Measurements from ENCODE around the gene DMPK. TPM values are rescaled to one million over a fixed set of nuclear protein-coding genes. Genes with fewer than 3 reads are reported as not detected.

Gene DMPK
- total RNA-seq, 2 donors from 2014 or later, result 30.6 to 36.0 TPM

DNA sequence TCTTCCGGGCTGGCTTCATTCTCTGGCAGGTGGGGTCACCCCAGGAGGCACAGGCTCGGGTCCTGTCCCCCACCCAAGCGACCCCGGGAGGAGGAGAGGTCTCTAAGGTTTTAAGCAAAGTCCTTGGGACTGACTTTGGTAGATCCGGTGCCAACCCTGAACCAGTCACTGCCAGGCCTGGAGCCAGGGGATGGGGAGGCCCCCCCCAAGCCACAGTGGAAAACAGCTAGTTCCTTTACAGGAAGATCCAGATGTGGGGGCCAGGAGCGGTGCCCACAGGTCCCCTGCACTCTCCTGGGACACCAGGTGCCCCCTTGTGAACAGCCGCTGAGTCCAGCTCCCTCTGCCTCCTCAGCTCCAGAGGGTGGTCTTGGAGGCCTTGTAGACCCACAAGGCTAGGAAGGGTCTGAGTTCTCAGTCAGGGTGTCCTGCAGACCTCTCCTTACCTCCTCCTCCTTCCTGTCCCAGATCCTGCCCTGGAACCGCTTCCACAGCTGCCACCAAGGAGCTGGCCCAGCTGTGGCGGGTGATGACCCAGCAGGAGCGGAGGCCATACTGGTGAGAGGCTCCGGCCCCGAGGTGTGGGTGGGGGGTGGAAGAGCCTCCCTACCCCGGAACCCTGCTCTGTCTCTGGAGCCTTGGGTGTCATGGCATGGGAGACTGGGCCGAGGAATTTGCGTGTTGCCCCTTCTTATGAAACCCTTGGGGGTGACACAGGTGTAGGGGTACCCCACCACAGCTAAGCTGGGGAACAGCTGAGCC is 19.2 kb downstream of the DMPK start:
- no peak for DNase-seq
- no peak overlapping the region for H3K9ac ChIP-seq (ENCODE audit: low read depth in 2 of 2, low read length in 2 of 2)
- TF ChIP-seq, protein P1, sequence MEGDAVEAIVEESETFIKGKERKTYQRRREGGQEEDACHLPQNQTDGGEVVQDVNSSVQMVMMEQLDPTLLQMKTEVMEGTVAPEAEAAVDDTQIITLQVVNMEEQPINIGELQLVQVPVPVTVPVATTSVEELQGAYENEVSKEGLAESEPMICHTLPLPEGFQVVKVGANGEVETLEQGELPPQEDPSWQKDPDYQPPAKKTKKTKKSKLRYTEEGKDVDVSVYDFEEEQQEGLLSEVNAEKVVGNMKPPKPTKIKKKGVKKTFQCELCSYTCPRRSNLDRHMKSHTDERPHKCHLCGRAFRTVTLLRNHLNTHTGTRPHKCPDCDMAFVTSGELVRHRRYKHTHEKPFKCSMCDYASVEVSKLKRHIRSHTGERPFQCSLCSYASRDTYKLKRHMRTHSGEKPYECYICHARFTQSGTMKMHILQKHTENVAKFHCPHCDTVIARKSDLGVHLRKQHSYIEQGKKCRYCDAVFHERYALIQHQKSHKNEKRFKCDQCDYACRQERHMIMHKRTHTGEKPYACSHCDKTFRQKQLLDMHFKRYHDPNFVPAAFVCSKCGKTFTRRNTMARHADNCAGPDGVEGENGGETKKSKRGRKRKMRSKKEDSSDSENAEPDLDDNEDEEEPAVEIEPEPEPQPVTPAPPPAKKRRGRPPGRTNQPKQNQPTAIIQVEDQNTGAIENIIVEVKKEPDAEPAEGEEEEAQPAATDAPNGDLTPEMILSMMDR (IDR thresholded peaks at IDR 0.05), result no peak
- H3K36me3 ChIP-seq, result no peaks in the 10 kb centered on the region
- H3K27me3 ChIP-seq, result no peaks in the 10 kb centered on the region
- no peak overlapping the region for H3K27ac ChIP-seq
- intact Hi-C loops (cut with DNase I), result no loop called here
- H3K4me3 ChIP-seq, result no peak overlapping the region
- H3K4me1 ChIP-seq, result peaks cover 8% of the 10 kb centered on the region
- no peaks in the 10 kb centered on the region for H3K9me3 ChIP-seq

GRCh38 chr19:45761714-45762113 is 20.6 kb downstream of the DMPK start:
- intact Hi-C loops (cut with DNase I), result no loop called here
- TF ChIP-seq, protein P1 (IDR thresholded peaks at IDR 0.05), result no peak
- no peak for DNase-seq
- H3K27me3 ChIP-seq, result no peaks in the 10 kb centered on the region
- no peaks in the 10 kb centered on the region for H3K9me3 ChIP-seq
- peaks cover 8% of the 10 kb centered on the region for H3K4me1 ChIP-seq
- no peak overlapping the region for H3K27ac ChIP-seq
- no peaks in the 10 kb centered on the region for H3K36me3 ChIP-seq
- H3K4me3 ChIP-seq, result no peak overlapping the region
- no peak overlapping the region for H3K9ac ChIP-seq (ENCODE audit: low read depth in 2 of 2, low read length in 2 of 2)

DNA sequence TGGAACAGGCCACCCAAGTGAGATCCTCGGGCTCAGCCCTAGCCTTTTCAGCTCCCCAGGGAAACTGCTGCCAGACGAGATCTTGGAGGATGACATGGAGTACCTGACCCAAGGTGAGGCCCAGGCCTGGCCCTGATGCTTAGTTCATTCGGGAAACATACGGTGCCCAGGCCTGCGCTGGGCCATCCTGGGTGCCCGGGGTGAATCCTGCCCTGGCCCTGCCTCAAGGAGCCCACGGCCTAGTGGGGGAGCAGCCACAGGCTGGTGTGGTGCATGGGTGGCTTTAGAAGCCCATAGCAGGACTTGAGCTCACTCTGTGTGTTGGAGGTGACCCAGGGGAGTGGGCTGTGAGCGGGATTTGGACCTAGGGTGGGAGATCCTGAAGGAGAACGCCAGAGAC is 23.4 kb downstream of the DMPK start:
- no peak overlapping the region for H3K9ac ChIP-seq (ENCODE audit: low read depth in 2 of 2, low read length in 2 of 2)
- no peak overlapping the region for H3K27ac ChIP-seq
- intact Hi-C loops (cut with DNase I), result no loop called here
- H3K27me3 ChIP-seq, result no peaks in the 10 kb centered on the region
- H3K36me3 ChIP-seq, result no peaks in the 10 kb centered on the region
- no peak for DNase-seq
- no peaks in the 10 kb centered on the region for H3K4me1 ChIP-seq
- H3K4me3 ChIP-seq, result no peak overlapping the region
- no peaks in the 10 kb centered on the region for H3K9me3 ChIP-seq
- TF ChIP-seq, protein P1 (IDR thresholded peaks at IDR 0.05), result no peak

DNA sequence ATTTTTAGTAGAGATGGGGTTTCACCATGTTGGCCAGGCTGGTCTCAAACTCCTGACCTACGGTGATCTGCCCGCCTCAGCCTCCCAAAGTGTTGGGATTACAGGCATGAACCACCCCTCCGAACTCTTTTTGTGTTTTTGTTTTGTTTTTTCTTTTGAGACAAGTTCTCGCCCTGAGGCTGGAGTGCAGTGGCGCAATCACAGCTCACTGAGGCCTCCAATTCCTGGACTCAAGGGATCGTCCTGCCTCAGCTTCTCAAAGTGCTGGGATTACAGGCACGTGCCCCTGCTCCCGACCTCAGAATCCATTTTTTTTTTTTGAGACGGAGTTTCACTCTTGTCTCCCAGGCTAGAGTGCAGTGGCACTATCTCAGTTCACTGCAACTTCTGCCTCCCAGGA is 24.6 kb downstream of the DMPK start:
- H3K27me3 ChIP-seq, result no peaks in the 10 kb centered on the region
- intact Hi-C loops (cut with DNase I), result no loop called here
- H3K9ac ChIP-seq (ENCODE audit: low read depth in 2 of 2, low read length in 2 of 2), result no peak overlapping the region
- no peak overlapping the region for H3K27ac ChIP-seq
- H3K36me3 ChIP-seq, result no peaks in the 10 kb centered on the region
- TF ChIP-seq, protein P1 (IDR thresholded peaks at IDR 0.05), result no peak
- DNase-seq, result no peak
- no peaks in the 10 kb centered on the region for H3K4me1 ChIP-seq
- no peak overlapping the region for H3K4me3 ChIP-seq
- no peaks in the 10 kb centered on the region for H3K9me3 ChIP-seq

GRCh38 chr19:45754323-45754722 is 28.0 kb downstream of the DMPK start:
- TF ChIP-seq, protein P1 (IDR thresholded peaks at IDR 0.05), result no peak
- Histone ChIP-seq H3K27ac (no peak overlapping the region), H3K36me3 (no peaks in the 10 kb centered on the region), H3K4me3 (no peak overlapping the region), H3K9ac (ENCODE audit: low read depth in 2 of 2, low read length in 2 of 2) (no peak overlapping the region), H3K27me3 (no peaks in the 10 kb centered on the region), H3K4me1 (no peaks in the 10 kb centered on the region), H3K9me3 (no peaks in the 10 kb centered on the region)
- intact Hi-C loops (cut with DNase I), result no loop called here
- DNase-seq, result no peak
